GM19438 (cell line): Measurements from ENCODE around the gene PHTF1.
"Not testable (repeated sequence)": the region's sequence is repeated elsewhere in the genome, so short reads cannot be mapped to it uniquely, and the experiment has no call there.

Source experiments
- ATAC-seq: cut with Tn5 transposase; IDR thresholded peaks from one replicate; pipeline ENCODE4 v1.9.1; 2021; ENCODE audit warnings: low read depth; ENCODE audit not compliant: unreplicated experiment

PHTF1 gene

DNA sequence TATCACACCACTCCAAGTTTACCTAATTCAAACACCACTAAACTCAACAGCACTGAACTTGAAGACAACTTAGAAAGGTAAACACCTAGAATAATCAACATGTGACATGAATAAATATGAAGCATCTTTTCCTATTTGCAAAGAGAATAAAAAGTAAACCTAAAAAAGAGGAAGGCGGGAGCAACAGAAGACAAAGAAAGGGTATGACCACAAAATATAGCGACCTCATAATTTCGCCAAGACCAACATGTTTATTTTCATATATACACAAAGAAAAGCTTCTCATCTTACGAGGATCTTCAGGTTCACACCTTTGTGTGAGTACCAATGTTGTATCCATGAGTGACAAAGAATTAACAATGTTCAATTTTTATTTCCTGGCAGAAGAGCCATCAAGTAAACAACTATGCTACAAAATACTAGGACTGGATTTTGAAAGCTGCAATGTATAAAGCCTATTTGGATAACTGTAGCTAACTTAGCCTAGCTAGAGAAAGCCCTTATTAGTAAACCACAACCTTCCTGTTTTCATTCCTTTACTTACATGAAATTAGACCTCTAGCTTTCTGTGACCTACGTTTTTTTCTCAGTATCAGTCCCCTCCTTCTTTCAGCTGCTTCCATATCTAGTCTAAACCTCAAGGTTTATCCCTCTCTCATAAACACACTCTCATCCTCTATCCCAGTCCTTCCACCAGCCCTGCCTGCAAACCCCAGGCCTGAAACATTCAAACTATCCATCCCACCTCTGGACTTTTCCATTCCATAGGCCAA is 21.3 kb upstream of the PHTF1 start:
- peak; percentile 73 for ATAC-seq

GRCh38 chr1:113779542-113779941 is 20.3 kb upstream of the PHTF1 start:
- ATAC-seq, result no peak

- no peak for ATAC-seq
Measured at GRCh38 chr1:113777561-113777960, 18.3 kb upstream of the PHTF1 start.

GRCh38 chr1:113770031-113770430 is 10.7 kb upstream of the PHTF1 start:
- ATAC-seq, result no peak

DNA sequence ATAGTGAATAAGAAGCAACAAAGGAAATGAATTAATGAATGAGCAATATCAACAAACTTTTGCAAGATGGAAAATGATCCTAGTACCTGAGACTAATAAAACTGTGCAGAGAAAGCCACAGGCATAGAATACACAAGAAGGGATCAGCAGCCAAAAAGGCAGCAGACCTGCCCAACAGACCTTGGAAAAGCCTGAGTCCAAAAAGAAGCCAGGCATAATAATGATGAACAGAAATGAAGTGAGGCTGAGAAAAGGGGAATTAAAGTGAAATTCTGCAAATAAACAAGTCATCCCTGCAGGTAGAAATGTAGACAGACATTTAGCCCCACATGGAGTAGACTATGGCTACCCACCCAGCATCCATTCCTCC is 10.3 kb upstream of the PHTF1 start:
- no peak for ATAC-seq

DNA sequence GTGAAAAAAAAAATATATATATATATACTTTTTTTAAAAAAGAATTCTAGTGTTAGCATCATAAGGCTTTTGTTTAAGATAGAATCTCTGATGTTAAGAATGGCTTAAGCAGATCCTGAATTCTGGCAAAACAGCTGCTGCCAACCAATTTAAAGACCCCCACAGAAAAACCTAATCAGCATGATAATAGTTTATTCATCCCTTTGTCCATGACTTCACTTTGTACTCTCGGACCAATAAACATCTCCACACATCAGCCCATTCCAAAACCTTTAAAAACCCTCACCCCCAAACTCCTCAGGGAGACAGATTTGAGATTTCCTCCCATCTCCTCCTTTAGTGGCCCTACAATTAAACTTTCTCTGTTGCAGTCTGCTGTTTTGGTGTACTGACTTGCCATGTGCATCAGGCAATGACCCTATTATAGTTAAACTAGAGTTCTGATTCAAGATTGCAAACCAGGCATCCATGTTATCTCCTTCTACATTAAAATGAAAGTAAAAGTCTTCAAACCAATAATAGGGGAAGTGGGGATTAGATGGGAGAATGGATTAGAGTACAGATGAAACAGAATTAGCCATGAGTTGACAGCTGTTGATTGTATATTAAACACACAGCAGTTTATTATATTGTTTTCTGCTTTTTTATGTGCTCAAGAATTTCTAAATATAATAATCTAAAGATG is 9.8 kb upstream of the PHTF1 start:
- no peak for ATAC-seq

GRCh38 chr1:113765306-113766230 is 6.3 kb upstream of the PHTF1 start:
- no peak for ATAC-seq

- ATAC-seq, result no peak
Measured at GRCh38 chr1:113763661-113764060, 4.4 kb upstream of the PHTF1 start.

DNA sequence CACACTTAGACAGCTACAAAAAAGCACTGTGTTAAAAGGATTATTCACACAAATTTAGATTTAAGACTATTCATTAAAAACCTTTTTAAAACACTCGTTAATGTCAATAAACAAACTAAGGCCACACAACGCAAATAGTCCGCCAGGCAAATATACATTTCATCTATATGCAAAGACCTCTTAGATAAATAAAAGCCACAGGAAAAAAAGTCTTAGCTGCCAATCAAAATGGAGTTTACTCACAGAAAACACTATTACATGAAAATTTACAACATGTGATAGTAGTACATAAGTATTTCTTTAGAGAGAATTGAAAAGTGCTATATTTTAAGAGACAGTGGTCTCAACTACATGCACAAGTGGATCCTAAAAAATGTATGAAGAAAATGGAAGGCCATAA is 2.7 kb upstream of the PHTF1 start:
- ATAC-seq, result no peak

- no peak for ATAC-seq
Measured at GRCh38 chr1:113760102-113761080, 1.1 kb upstream of the PHTF1 start.

- peak; percentile 59 for ATAC-seq
Measured at GRCh38 chr1:113758631-113759332, 504 bp downstream of the PHTF1 start.

DNA sequence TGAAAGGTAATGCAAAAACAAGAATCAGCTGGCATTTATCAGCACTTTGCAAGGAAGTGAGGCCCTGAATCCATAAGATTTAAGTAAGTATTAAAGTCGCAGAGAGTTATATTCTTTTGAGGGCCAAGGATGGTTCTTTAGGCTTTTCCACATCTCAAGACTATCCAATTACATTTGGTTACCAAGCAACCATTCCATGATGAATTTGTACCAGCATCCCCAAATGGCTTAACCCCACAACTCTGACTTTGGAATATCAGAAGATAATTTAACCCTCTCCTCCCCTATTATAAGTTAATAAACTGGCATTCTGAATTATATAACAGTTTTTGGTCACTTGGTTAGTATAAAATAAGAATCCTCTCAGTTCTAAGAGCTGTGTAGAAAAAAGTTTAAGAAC is 2.8 kb downstream of the PHTF1 start:
- ATAC-seq, result no peak

DNA sequence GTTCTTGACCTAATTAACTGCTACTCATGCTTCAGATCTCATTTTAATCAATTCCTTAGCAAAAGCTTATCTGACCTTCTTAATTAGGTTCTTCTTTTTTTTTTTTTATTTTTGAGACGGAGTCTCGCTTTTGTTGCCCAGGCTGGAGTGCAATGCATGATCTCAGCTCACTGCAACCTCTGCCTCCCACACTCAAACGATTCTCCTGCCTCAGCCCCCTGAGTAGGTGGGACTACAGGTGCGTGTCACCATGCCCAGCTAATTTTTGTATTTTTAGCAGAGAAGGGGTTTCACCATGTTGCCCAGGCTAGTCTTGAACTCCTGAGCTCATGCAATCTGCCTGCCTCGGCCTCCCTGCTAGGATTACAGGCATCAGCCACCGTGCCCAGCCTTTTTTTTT is 6.0 kb downstream of the PHTF1 start:
- not testable (repeated sequence) for ATAC-seq

GRCh38 chr1:113751516-113751915 is 7.8 kb downstream of the PHTF1 start:
- no peak for ATAC-seq

- no peak for ATAC-seq
Measured at GRCh38 chr1:113751114-113751513, 8.2 kb downstream of the PHTF1 start.

- ATAC-seq, result no peak
Measured at GRCh38 chr1:113749402-113749801, 9.9 kb downstream of the PHTF1 start.

DNA sequence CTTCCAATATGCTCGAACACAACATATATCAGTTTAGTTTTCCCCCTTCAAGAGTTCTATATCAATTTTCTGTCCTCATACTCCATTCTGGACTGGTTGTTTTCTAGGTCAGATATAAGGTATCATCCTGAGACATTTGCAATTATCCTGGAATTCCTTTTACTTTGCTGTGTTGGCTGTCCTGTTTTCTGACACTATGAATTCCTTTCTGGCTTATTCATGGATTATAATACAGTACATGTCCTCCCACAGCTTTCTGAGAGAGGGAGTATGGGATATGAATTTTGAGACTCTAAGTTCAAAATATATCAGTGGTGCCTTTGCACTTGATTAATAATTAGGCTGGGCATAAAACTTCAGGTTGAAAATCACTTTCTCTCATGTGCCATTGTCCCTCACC is 11.9 kb downstream of the PHTF1 start:
- no peak for ATAC-seq

DNA sequence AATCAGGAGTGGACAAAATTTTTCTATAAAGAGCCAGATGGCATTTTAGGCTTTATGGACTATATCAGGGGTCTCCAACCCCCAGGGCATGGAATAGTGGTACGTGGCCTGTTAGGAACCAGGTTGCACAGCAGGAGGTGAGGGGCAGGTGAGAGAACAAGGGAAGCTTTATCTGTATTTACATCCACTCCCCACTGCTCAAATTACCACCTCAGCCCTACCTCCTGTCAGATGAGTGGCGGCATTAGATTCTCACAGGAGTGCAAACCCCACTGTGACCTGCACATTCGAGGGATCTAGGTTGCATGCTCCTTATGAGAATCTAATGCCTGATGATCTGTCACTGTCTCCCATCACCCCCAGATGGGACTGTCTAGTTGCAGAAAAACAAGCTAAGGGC is 13.9 kb downstream of the PHTF1 start:
- ATAC-seq, result no peak

DNA sequence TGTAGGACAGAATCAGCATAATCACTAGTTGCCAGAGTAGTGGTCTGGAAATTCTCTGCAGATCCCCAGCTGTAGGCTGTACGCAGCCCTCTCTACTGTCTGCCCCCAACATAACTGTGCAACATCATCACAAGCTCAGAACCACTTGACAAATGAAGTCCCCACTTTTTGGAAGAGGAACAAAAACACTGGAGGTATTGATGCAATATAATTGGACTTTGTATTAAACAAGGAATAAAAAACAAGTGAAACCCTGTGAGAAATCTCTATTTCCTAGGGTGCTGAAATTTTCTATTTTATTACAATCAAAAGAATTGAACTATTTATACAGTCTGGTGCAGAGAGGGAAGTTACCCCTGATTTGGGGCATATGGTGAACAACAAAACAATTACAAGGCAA is 15.2 kb downstream of the PHTF1 start:
- no peak for ATAC-seq
